CD4-positive, alpha-beta T cell treated with Interleukin-12 subunit alpha and Interleukin-12 subunit beta, for 1 hour (primary cell): ENCODE results near the gene SLC7A10.
"Not testable (repeated sequence)": the region's sequence is repeated elsewhere in the genome, so short reads cannot be mapped to it uniquely, and the experiment has no call there.

Experiments used
- DNase-seq: peaks from one replicate; pipeline ENCODE4 v3.0.0-alpha.2; 2020

Gene SLC7A10

DNA sequence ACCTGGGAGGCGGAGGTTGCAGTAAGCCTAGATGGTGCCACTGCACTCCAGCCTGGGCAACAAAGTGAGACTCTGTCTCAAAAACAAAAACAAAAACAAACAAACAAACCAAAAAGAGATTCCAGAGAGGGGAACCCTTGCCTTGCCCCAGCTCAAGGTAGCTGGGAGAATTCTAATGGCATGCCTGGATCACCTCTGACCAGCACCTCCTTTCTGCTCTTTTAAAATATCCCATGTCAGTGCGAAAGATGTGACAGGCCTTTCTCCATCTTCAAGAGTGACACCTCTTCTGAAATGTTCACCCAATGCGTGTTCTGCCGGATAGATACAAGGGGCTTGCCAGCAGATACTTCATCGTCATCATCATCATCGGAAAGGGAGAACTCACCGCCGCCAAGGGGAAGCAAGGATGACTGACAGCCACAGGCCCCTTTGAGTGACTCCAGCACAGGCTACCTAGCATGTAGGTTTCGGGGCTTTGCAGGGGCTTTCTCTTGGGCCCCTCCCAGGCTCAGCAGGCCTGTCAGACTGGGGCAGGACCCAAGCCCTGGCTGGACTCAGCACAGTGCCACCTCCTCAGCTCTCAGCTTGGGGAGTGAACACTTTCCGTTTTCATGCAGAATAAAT is 50.4 kb downstream of the SLC7A10 start:
- DNase-seq: no peak

DNA sequence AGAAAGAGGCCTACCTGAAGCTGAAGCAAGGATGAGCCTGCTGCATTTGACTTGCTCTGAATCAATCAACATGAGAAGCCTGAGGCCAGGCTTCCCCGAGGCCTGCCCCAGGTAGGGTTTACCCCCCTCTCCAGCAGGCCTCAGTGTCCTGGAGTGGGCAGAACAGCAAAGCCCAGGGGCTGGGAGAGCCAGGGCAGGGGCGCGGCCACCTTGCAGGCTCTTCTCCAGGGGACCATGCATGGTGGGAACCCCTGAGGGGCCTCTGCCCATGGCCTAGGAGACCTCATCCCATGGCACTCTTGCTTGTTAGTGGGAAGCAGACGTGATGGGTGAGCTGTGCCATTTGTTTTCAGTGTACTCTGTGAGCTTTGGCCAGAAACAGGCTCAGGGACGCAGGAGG is 51.5 kb downstream of the SLC7A10 start:
- no peak for DNase-seq

DNA sequence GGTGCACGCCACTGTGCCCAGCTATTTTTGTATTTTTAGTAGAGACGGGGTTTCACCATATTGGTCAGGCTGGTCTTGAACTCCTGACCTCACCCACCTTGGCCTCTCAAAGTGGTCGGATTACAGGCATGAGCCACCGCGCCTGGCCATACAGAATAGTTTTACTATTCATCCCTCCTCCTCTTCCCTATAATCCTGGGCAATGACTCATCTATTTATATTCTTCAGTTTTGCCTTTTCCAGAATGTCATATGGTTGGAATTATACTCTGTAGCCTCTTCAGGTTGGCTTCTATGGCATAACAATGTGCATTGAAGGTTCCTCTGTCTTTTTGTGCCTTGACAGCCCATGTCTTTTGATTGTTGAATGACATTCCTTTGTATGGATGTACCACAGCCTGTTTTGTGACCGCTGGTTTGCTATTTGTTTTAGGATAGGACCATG is 53.7 kb downstream of the SLC7A10 start:
- DNase-seq: no peak

DNA sequence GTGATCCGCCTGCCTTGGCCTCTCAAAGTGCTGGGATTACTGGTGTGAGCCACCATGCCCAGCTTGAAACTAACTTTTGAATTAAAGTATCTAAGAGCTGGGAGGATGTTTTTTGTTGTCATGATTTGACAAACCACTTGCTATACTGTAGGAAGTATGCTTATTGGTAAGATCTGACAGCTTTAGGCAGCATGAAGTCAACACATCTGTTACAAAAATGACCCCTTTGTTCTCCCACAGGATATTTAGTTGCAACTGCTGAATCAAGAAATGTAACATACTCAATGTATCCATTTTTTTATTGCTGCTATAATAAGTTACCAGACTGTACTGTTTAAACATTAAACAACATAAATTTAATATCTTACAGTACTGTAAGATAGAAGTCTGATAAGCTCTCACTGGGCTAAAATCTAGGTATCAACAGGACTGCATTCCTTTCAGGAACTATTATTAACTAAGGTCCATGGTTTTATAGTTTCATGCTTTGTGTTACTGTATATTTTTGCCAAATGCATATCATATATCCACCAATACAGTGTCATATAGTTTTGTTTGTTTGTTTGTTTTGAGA is 54.3 kb downstream of the SLC7A10 start:
- DNase-seq: no peak

DNA sequence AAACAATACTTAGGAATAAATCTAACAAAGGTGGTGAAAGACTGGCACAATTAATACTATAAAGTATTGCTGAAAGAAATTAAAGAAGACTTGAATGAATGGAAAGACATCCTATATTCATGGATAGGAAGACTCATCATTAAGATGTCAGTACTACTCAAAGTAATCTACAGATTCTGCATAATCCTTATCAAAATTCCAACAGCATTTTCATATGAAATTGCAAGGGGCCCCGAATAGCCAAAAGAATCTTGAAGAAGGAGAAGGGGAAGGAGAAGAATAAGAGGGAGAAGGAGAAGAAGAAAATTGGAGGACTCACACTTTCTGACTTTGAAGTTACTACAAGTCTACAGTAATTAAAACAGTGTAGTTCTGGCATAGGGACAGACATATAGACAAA is 57.1 kb downstream of the SLC7A10 start:
- no peak for DNase-seq

DNA sequence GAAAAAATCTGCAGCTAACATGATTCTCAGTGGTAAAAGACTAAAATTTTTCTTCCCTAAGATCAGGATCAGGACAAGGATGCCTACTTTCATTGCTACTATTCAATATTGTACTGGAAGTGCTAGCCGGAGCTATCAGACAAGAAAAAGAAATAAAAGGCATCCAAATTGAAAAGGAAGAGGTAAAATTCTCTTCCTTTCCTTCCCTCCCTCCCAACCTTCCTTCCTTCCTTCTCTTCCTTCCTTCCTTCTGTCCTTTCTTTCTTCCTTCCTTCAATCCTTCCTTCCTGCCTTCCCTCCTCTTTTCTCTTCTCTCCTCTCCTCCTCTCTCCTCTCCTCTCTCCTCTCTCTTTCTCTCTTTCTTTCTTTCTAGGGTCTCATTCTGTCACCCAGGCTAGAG is 58.2 kb downstream of the SLC7A10 start:
- no peak for DNase-seq

DNA sequence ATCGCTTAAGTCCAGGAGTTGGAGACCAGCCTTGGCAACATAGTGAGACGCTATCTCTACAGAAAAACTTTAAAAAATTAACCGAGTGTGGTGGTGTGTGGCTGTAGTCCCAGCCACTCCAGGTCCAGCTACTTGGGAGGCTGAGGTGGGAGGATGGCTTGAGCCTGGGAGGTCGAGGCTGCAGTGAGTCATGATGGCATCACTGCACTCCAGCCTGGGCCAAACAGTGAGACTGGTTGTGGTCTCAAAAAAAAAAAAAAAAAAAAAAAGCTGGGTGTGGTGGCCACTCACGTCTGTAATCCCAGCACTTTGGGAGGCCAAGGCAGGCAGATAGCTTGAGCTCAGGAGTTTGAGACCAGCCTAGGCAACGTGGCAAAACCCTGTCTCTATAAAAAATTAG is 59.6 kb downstream of the SLC7A10 start:
- not testable (repeated sequence) for DNase-seq

DNA sequence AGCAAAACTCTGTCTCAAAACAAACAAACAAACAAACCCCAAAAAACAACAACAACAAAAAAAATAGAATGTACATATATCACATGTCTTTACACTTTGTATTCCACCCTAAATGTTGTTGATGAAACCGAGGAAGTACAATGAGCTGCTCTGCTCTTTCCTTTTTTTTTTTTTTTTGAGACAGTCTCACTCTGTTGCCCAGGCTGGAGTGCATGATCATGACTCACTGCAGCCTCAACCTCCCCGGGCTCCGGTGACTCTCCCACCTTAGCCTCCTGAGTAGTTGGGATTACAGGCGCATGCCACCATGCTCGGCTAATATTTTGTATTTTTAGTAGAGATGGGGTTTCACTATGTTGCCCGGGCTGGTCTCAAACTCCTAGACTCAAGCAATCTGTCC is 62.2 kb downstream of the SLC7A10 start:
- DNase-seq: no peak

DNA sequence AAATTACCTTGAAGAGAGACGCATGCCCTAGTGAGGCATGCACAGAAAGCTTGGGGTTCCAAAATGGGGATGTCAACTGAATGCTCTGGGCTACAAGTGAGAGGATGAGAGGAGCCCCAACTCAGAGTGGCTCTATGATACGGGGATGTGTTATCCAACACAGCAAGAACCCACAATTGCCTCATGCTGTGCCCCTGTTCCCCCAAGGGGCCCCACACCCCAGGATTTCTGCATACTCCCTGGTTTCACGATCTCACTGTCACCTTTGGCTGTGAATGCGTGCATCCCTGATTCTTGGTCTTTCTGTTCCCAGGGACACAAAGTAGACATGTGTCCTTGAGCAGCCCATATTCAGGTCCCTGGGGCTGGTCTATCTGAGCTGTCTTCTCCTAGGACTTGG is 64.4 kb downstream of the SLC7A10 start:
- no peak for DNase-seq

DNA sequence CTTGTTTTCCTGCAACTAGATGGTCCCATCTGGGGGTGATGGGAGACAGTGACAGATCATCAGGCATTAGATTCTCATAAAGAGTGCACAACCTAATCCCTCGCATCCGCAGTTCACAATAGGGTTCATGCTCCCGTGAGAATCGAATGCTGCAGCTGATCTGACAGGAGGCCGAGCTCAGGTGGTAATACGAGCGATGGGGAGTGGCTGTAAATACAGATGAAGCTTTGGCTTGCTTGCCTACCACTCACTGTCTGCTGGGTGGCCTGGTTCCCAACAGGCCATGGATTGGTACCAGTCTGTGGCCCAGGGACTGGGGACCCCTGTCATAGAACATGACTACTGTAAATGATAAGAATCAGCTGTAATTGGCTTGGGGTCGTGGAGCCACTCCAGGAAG is 65.8 kb downstream of the SLC7A10 start:
- no peak for DNase-seq

DNA sequence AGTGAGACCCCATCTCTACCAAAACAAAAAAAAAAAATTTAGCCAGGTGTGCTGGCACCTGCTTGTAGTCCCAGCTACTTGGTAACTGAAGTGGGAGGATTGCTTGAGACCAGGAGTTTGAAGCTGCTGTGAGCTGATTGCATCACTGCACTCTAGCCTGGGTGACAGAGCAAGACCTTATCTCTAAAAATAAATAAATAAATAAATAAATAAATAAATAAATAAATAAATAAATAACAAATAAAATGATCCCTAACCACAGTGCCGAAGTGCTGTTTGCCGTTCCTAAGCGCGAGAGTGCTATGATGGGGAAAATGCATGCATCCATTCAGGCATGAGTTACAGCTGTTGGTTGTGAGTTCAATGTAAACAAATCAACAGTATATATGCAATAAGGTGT is 66.5 kb downstream of the SLC7A10 start:
- DNase-seq: no peak
